Karpas-422 (cell line): Measurements from ENCODE around the gene ASXL3. TPM values are rescaled to one million over a fixed set of nuclear protein-coding genes. Genes with fewer than 3 reads are reported as not detected.

ENCODE experiments used
- DNase-seq: peaks from one replicate; pipeline ENCODE4 v3.0.0-alpha.2; 2015
- H2AFZ ChIP-seq: fragments of 200-600 bp; sonication (generic); 2 replicates; pipeline ENCODE4 v1.6.1; 2014; ENCODE audit warnings: antibody characterized with exemption, low read length, mixed read lengths
- H3K27ac ChIP-seq: fragments of 200-600 bp; sonication (generic); 2 replicates; pipeline ENCODE4 v1.5.1; 2014; ENCODE audit warnings: mild to moderate bottlenecking, low read length, moderate library complexity
- H3K27me3 ChIP-seq: fragments of 200-600 bp; sonication (generic); 2 replicates; pipeline ENCODE4 v1.6.1; 2014; ENCODE audit warnings: low read length, mixed read lengths
- H3K36me3 ChIP-seq: fragments of 200-600 bp; sonication (generic); 2 replicates; pipeline ENCODE4 v1.6.1; 2014; ENCODE audit warnings: low read length, mixed read lengths; ENCODE audit not compliant: insufficient read depth
- H3K4me1 ChIP-seq: fragments of 200-600 bp; sonication (generic); 2 replicates; pipeline ENCODE4 v1.6.1; 2014; ENCODE audit warnings: mild to moderate bottlenecking, low read length, mixed read lengths
- H3K4me2 ChIP-seq: fragments of 200-600 bp; sonication (generic); 2 replicates; pipeline ENCODE4 v1.6.1; 2014; ENCODE audit warnings: low read length, low read depth, mild to moderate bottlenecking; ENCODE audit not compliant: poor library complexity, severe bottlenecking
- H3K4me3 ChIP-seq: fragments of 200-600 bp; sonication (generic); 2 replicates; pipeline ENCODE4 v1.5.1; 2014; ENCODE audit warnings: mild to moderate bottlenecking, antibody characterized with exemption, low read length, mixed read lengths
- H3K79me2 ChIP-seq: fragments of 200-600 bp; sonication (generic); 2 replicates; pipeline ENCODE4 v1.6.1; 2014; ENCODE audit warnings: mild to moderate bottlenecking, low read length, mixed read lengths
- H3K9ac ChIP-seq: fragments of 200-600 bp; sonication (generic); 2 replicates; pipeline ENCODE4 v1.6.0; 2014; ENCODE audit warnings: low read length
- H3K9me2 ChIP-seq: fragments of 200-600 bp; sonication (generic), shearing (Covaris generic); replicated peaks from 2 replicates; pipeline ENCODE4 v1.6.0; 2014; ENCODE audit warnings: mild to moderate bottlenecking, low read length, moderate library complexity; ENCODE audit not compliant: insufficient read depth
- H3K9me3 ChIP-seq: fragments of 300-700, 200-600 bp; sonication (generic); 2 replicates; pipeline ENCODE4 v1.6.1; 2014; ENCODE audit warnings: low read length, mixed read lengths
- H4K20me1 ChIP-seq: fragments of 200-600 bp; sonication (generic); 2 replicates; pipeline ENCODE4 v1.6.1; 2014; ENCODE audit warnings: mild to moderate bottlenecking, antibody characterized with exemption, low read length, low read depth; ENCODE audit not compliant: insufficient read depth
- total RNA-seq: library from RNA; depleted of rRNA; stranded (reverse); fragments of >200 nt; shearing (Covaris generic); gene quantifications from 2 replicates; pipeline ENCODE4 v1.2.3, GENCODE V29; 2014; ENCODE audit warnings: low replicate concordance

Gene ASXL3
- total RNA-seq, 1 experiment from 2014 or later: not detected

GRCh38 chr18:33578518-33579348, 714 bp downstream of the ASXL3 start:
- Histone ChIP-seq H3K36me3 (no peaks in the 10 kb centered on the region), H3K79me2 (no peaks in the 10 kb centered on the region), H3K4me3 (no peak overlapping the region), H4K20me1 (no peaks in the 10 kb centered on the region), H3K4me1 (peaks cover 12% of the 10 kb centered on the region), H3K9me2 (no peaks in the 10 kb centered on the region), H3K27me3 (no peaks in the 10 kb centered on the region), H3K9me3 (no peaks in the 10 kb centered on the region), H3K4me2 (no peak overlapping the region), H3K9ac (no peak overlapping the region), H3K27ac (no peak overlapping the region), H2AFZ (no peak overlapping the region)
- DNase-seq: no peak

- Histone ChIP-seq H4K20me1 (no peaks in the 10 kb centered on the region), H3K36me3 (no peaks in the 10 kb centered on the region), H3K27me3 (no peaks in the 10 kb centered on the region), H3K9me3 (no peaks in the 10 kb centered on the region), H3K79me2 (no peaks in the 10 kb centered on the region), H3K9ac (no peak overlapping the region), H3K4me1 (peaks cover 12% of the 10 kb centered on the region), H3K9me2 (no peaks in the 10 kb centered on the region), H3K4me3 (no peak overlapping the region), H3K4me2 (no peak overlapping the region), H2AFZ (no peak overlapping the region), H3K27ac (no peak overlapping the region)
- no peak for DNase-seq
Measured at GRCh38 chr18:33579349-33580215, 1.6 kb downstream of the ASXL3 start.

DNA sequence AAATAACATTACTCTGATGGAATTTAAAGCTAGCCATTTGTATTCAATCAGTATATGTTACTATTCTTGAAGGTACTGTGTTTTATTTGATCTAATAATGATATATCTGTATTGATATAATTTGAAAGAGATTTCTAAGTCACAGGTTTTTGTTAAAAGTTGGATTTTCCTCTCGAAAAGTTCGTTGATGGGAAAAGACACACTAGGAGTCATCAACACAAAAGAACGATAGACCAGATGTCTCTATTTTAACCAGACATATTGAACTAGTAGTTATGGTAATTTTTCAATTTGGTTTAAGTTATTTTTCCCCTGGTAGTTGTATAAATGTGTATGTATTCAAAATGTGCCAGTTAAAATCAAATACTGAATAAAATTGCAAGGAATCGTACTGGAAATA, 2.5 kb downstream of the ASXL3 start:
- Histone ChIP-seq H3K9me2 (no peaks in the 10 kb centered on the region), H3K9me3 (no peaks in the 10 kb centered on the region), H4K20me1 (no peaks in the 10 kb centered on the region), H3K4me3 (no peak overlapping the region), H3K27ac (no peak overlapping the region), H3K27me3 (no peaks in the 10 kb centered on the region), H2AFZ (no peak overlapping the region), H3K4me1 (peaks cover 12% of the 10 kb centered on the region), H3K36me3 (no peaks in the 10 kb centered on the region), H3K79me2 (no peaks in the 10 kb centered on the region), H3K4me2 (no peak overlapping the region), H3K9ac (no peak overlapping the region)
- no peak for DNase-seq

GRCh38 chr18:33581856-33582255, 3.8 kb downstream of the ASXL3 start:
- Histone ChIP-seq H3K27me3 (no peaks in the 10 kb centered on the region), H3K79me2 (no peaks in the 10 kb centered on the region), H3K9me3 (no peaks in the 10 kb centered on the region), H2AFZ (no peak overlapping the region), H3K4me2 (no peak overlapping the region), H3K27ac (no peak overlapping the region), H3K4me1 (peaks cover 5% of the 10 kb centered on the region), H3K9ac (no peak overlapping the region), H3K36me3 (no peaks in the 10 kb centered on the region), H3K4me3 (no peak overlapping the region), H3K9me2 (no peaks in the 10 kb centered on the region), H4K20me1 (no peaks in the 10 kb centered on the region)
- no peak for DNase-seq

DNA sequence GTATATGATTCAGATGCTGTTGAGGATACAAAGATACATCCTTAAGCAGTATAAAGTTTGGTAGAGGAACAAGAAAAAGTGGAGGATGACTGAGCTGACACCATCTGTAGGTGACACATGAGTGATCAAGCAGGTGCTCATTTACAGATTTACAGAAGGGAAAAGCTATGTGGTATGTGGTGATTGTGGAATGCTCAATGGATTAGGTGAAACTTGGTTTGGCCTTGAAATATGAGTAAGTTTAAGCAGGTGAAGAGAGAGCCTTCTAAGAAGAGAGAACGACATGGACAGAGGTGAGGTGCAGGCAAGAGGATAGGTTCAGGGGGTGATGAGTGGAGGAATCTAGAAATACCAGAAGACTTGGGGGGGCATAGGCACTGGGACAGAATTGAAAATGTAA, 5.9 kb downstream of the ASXL3 start:
- Histone ChIP-seq H3K4me1 (no peaks in the 10 kb centered on the region), H2AFZ (no peak overlapping the region)
- no peak for DNase-seq

DNA sequence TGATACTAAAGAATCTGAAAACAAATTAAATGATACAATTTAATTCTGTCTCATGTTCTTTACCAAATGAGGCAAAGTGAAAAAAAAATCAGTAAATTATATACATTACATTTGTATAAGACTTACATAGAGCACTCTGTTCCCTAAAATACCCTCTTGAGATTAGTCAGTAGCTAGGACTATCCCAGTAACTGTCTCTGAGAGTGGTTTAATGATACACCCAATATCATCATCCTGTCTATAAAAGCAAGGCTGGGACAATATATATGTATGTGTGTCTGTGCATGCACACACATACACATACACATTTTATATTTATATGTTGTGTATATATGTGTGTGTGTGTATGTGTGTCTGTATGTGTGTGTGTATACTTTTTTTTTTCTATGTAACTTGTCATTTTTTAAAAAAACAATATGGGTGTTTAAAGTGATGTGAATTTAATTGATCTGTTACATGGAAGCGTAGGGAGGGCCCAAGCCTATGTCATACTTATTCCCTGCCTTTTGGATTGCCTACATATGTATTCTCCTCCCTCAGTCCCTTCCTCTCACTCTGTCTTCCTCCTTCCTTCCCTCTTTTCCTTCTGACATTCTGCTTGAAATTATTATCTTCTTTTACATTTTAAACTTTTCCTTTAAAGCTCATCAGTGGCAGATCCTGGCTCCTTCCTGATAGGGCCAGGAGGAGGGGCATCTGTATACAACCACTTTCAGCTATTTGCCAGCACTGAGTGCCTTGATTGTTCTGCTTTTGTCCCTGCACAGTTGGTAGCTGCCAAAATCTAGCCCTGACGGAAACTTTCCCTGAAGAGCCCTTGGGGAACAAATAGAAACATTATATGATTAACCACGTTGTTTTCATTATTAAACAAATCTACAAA, 6.8 kb downstream of the ASXL3 start:
- no peaks in the 10 kb centered on the region for H3K9me2 ChIP-seq
- no peaks in the 10 kb centered on the region for H4K20me1 ChIP-seq
- no peaks in the 10 kb centered on the region for H3K79me2 ChIP-seq
- DNase-seq: no peak
- H3K36me3 ChIP-seq: no peaks in the 10 kb centered on the region
- H3K27ac ChIP-seq: no peak overlapping the region
- H3K4me2 ChIP-seq: no peak overlapping the region
- H3K27me3 ChIP-seq: no peaks in the 10 kb centered on the region
- no peaks in the 10 kb centered on the region for H3K9me3 ChIP-seq
- no peaks in the 10 kb centered on the region for H3K4me1 ChIP-seq
- H3K9ac ChIP-seq: no peak overlapping the region
- no peak overlapping the region for H3K4me3 ChIP-seq
- H2AFZ ChIP-seq: no peak overlapping the region

More for the DNA sequence above, 5.9 kb downstream of the ASXL3 start:
- Histone ChIP-seq H3K4me3 (no peak overlapping the region), H3K27ac (no peak overlapping the region), H4K20me1 (no peaks in the 10 kb centered on the region), H3K27me3 (no peaks in the 10 kb centered on the region), H3K9me3 (no peaks in the 10 kb centered on the region), H3K4me2 (no peak overlapping the region), H3K79me2 (no peaks in the 10 kb centered on the region), H3K9me2 (no peaks in the 10 kb centered on the region), H3K9ac (no peak overlapping the region), H3K36me3 (no peaks in the 10 kb centered on the region)

DNA sequence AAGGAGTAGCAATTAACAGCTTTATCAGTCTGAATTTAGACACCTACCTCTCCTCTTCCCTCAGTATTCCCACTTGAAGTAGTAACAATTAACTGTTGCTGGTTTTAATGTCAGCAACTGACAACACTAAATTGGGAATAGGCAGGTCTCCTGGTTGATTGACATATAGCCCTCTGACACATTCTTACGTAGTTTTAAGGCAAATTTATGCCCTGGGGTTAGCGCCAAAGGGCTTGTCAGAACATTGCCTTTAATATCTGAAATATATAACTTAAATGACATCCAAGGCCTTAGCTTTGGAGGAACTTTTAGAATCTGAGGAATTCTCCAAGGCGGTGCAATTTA, 7.4 kb downstream of the ASXL3 start:
- Histone ChIP-seq H3K79me2 (no peaks in the 10 kb centered on the region), H3K9ac (no peak overlapping the region), H3K4me1 (no peaks in the 10 kb centered on the region), H2AFZ (no peak overlapping the region), H3K36me3 (no peaks in the 10 kb centered on the region), H3K27ac (no peak overlapping the region), H3K9me3 (no peaks in the 10 kb centered on the region), H3K27me3 (no peaks in the 10 kb centered on the region), H4K20me1 (no peaks in the 10 kb centered on the region), H3K9me2 (no peaks in the 10 kb centered on the region), H3K4me3 (no peak overlapping the region), H3K4me2 (no peak overlapping the region)
- DNase-seq: no peak

GRCh38 chr18:33588361-33588760, 10.3 kb downstream of the ASXL3 start:
- no peak overlapping the region for H3K4me3 ChIP-seq
- no peaks in the 10 kb centered on the region for H4K20me1 ChIP-seq
- H3K9me2 ChIP-seq: no peaks in the 10 kb centered on the region
- H3K4me2 ChIP-seq: no peak overlapping the region
- H3K4me1 ChIP-seq: no peaks in the 10 kb centered on the region
- H3K9me3 ChIP-seq: no peaks in the 10 kb centered on the region
- H3K27me3 ChIP-seq: no peaks in the 10 kb centered on the region
- no peaks in the 10 kb centered on the region for H3K36me3 ChIP-seq
- H3K79me2 ChIP-seq: no peaks in the 10 kb centered on the region
- no peak for DNase-seq
- no peak overlapping the region for H3K9ac ChIP-seq
- H2AFZ ChIP-seq: no peak overlapping the region
- no peak overlapping the region for H3K27ac ChIP-seq
